EL (cell line): Measurements from ENCODE around the gene CTNND1.
"Not testable (repeated sequence)": the region's sequence is repeated elsewhere in the genome, so short reads cannot be mapped to it uniquely, and the experiment has no call there.

ENCODE experiments used
- DNase-seq: peaks from one replicate; pipeline ENCODE4 v3.0.0-alpha.2; 2016

The CTNND1 gene, protein sequence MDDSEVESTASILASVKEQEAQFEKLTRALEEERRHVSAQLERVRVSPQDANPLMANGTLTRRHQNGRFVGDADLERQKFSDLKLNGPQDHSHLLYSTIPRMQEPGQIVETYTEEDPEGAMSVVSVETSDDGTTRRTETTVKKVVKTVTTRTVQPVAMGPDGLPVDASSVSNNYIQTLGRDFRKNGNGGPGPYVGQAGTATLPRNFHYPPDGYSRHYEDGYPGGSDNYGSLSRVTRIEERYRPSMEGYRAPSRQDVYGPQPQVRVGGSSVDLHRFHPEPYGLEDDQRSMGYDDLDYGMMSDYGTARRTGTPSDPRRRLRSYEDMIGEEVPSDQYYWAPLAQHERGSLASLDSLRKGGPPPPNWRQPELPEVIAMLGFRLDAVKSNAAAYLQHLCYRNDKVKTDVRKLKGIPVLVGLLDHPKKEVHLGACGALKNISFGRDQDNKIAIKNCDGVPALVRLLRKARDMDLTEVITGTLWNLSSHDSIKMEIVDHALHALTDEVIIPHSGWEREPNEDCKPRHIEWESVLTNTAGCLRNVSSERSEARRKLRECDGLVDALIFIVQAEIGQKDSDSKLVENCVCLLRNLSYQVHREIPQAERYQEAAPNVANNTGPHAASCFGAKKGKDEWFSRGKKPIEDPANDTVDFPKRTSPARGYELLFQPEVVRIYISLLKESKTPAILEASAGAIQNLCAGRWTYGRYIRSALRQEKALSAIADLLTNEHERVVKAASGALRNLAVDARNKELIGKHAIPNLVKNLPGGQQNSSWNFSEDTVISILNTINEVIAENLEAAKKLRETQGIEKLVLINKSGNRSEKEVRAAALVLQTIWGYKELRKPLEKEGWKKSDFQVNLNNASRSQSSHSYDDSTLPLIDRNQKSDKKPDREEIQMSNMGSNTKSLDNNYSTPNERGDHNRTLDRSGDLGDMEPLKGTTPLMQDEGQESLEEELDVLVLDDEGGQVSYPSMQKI

DNA sequence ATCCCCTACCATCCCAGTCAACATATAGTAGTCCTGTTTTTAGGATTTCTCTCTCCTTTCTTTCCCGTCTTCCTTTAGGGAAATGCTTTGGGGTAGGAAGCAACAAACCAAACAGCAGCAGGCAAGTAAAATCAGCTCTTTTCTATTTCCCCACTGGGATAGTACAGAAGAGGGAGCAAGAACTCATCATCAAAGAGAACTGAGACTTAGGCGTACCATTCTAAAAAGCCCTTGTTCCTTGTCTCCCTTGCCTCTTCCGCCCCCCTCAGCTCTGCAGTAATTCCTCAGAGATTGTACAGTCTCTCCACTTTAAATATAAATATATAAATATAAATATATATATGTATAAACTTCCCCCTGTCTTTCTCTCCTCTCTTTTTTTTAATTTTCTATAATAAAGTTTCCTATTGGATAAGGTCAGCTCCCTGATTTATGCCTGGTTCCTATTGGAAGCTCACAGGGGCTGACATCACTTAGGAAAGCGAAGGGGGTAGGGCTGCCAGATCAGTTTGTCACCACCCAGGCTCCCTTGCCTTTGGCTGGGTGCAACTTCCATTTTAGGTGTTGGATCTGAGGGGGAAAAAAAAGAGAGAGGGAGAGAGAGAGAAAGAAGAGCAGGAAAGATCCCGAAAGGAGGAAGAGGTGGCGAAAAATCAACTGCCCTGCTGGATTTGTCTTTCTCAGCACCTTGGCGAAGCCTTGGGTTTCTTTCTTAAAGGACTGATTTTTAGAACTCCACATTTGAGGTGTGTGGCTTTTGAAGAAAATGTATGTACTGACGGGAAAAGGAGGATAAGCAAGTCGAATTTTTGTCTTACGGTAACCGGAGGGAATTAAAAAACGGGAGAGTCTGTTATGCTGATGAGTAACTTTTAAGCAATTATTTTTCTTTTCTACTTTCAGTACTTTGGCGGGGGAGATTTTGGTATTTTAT lies at the start of gene CTNND1:
Gene CTNND1 (plus strand): TSS at position 502 of the 934 bp plus-strand sequence. CDS start 29,677 bp downstream, outside the sequence.
- DNase-seq = peak; percentile 98

DNA sequence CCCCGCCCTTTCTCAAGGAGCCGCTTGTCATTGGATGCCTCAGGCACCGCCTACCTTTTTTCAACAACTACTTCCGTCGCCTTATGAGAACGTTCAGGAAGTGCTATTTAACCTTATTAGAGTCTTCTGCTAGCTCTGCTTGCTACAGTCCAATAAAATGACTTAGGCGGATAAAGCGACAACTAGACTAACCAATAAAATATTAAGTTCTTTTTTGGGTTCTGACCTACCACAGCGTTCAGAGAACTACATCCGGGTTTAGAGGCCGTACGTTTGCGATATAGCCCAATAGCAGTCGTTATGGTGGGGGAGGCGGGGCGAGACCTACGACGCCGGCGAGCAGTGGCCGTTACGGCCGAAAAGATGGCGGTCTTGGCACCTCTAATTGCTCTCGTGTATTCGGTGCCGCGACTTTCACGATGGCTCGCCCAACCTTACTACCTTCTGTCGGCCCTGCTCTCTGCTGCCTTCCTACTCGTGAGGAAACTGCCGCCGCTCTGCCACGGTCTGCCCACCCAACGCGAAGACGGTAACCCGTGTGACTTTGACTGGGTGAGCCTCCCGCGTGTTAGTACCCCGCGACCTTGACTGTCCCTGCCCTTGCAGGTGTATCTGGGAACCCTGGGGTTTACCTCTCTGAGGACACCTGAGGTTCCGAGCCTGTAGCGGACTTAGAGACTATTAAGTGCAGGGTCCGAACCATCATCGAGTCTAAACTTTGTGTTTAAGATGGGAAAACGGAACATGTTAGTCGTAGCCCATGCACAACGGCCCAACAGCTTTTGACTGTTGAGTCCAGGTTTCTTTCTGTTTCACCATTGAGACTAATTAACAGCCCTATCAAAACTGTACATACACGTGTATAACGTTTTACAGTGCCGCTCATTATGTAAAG lies 49.1 kb upstream of the CTNND1 start, which contains the start of gene TMX2:
Gene TMX2 (plus strand): TSS at position 338 of the 895 bp plus-strand sequence. CDS start 26 bp downstream, at position 364.
- DNase-seq = peak; percentile 99

DNA sequence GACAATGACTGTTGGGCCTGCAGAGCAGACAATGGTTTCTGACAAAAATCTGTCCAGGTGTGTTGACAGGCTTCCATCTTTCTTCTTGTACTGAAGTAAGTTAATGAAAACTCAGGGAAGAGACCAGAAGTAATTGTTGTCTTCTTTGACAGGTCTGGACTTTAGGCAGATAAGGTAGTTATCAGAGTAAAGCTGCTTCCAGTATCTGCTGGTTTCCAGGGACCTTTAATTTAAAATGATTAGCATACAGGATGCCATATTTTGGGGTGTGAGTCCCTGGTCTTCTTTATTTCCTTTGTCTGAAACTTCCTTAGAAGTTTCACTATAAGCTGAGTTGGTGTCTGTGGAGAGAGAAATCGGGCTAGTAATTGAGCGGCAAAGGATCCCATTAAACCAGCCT lies 47.8 kb upstream of the CTNND1 start:
- no peak for DNase-seq

DNA sequence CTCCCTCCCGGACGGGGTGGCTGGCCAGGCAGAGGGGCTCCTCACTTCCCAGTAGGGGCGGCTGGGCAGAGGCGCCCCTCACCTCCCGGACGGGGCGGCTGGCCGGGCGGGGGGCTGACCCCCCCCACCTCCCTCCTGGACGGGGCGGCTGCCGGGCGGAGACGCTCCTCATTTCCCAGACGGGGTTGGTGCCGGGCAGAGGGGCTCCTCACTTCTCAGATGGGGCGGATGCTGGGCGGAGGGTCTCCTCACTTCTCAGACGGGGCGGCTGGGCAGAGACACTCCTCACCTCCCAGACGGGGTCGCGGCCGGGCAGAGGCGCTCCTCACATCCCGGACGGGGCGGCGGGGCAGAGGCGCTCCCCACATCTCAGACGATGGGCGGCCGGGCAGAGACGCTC lies 44.9 kb upstream of the CTNND1 start:
- not testable (repeated sequence) for DNase-seq

DNA sequence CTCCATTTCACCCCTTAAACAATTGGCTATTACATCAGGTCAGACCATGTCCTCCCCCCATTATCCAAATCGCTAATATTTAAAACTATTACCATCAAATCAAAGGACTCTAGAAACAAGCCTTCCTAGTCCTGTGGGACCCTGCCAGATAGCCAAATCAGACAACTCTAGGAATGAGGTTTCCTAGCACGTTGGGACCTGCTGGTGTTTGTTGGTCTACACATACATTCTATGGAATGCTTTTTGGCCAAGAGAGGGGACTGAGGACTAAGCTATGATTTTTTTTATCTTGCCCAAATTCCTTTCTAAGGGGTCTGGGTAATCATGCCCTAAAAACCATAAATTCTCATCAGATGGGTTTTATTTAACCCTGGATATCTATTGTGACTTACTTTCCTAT lies 34.4 kb upstream of the CTNND1 start:
- no peak for DNase-seq

DNA sequence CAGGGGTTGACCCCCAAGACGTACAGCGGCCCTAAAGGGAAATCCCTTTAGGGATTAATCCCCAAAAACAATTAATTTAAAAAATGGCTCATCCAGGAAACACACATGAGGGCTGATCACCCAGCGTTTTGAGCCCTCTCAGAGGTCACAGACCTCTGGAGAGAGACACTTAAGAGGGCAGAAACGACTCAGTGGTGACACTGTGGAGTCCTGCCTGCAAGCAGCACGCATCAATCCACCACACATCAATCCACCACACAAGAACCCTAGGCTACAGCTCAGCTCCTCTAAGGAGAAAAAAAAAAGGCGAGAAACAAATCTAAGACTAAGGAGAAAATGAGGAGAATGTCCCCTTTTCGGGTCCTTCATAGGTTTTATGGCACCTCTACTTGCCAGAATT lies 32.8 kb upstream of the CTNND1 start:
- no peak for DNase-seq

DNA sequence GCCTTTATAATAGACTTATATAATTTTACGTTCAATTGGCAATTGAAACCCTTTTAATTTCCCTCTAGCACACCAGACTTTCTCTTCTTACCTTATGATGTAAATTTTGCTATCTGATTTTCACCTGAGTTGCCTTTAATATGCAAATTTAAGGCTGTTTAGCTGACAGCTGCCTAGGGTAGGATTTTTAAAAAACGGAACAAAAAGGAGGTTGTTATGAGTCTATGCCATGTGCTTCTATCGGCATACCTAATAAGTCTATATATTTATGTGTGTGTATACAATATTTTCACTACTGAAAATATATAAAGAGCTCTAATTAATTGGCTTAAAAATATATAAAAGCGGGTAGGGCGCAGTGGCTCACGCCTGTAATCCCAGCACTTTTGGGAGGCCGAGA lies 32.1 kb upstream of the CTNND1 start:
- no peak for DNase-seq

DNA sequence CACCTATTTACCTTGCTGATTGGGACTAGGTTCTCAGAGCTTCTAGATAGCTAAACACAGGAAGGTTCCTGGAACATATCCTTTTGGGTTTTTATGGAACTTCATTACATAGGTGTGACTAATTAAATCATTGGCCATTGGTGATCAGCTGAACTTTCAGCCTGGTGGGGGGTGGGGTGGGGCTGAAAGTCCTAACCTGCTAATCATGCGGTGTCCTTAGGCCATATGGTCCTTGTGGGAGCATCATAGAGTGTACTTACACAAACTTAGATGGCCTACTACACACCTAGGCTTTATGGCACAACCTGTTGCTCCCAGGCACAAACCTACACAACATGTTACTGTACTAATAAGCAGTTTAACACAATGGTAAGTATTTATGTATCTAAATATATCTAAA lies 28.9 kb upstream of the CTNND1 start:
- no peak for DNase-seq

DNA sequence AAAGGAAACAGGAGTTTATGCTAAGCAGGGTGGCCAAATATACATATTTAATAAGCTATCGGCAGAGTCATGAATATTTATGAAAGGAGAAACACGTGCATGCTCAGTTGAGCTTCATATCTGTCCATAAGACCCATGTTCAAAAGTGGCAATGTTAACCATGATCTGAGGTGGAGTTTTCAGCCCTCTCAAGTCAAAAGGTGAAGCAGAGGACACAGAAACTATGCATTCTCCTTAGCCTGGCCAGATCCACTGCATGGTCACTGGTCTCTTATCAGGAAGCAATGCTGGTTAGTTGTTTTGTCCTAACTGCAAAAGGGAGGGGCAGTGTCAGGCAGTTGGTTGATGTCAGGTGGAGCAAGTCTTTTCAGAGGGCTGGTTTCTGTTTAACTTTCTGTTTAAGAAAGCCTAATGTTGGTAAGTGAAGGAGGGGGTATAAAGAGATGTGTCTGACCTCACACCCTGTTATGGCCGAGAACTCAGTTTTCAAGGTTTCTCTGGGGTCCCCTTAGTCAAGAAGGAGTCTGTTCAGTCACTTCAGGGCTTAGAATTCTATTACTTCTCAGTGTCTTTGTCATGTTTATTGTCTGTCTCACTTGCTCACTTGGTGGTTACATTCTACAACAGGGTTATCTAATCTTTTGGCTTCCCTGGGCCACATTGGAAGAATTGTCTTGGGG lies 25.8 kb upstream of the CTNND1 start:
- DNase-seq = no peak

DNA sequence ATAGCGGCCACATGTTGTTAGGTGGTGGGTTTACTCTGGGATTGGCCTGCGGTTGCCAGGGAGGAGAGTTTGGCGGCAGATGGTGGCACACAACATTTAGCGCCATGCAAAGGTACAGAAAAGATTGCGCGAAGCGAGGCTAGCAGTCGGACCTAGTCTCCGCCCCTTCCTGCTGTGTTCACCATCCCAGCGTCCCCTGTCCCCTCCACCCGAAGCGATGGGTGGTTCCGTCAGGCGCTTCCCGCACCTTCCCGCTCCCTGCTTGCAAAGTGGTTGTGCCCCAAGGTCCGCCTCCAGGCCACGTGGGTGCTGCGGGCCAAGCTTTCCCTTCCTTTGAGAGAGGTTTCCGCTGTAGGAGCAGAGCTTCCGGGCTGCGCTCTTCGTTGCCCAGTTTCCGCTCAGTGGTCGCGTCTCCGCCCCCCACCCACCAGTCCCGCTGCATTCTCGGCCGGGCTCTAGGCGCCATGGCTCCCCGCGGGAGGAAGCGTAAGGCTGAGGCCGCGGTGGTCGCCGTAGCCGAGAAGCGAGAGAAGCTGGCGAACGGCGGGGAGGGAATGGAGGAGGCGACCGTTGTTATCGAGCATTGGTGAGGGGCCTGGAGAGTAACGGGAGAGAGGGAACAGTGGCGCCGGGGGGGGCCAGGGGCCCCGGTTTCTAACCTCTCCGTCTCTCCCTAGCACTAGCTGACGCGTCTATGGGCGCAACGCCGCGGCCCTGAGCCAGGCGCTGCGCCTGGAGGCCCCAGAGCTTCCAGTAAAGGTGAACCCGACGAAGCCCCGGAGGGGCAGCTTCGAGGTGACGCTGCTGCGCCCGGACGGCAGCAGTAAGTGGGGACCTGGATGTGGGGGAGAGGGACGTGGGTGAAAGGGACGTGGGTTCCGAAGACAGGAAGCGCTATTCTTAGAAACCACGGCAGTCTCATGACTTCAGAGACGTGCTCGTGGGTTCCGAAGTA lies 20.2 kb upstream of the CTNND1 start, which contains the start of gene SELENOH:
Gene SELENOH (plus strand): TSS at position 360 of the 955 bp plus-strand sequence. CDS start 105 bp downstream, at position 465.
- peak; percentile 98 for DNase-seq

DNA sequence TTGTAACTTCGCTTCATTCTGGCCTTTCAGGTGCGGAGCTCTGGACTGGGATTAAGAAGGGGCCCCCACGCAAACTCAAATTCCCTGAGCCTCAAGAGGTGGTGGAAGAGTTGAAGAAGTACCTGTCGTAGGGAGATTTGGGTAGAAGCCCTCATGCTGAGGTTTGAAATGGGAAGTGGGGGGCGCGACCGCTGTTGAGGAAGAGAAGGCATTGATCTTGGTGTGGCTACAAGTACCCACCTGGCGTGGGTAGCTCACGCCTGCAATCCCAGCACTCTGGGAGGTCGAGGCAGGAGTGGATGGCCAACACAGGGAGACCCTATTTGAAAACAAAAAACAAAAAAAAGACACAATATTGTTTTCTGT lies 19.5 kb upstream of the CTNND1 start:
- no peak for DNase-seq

DNA sequence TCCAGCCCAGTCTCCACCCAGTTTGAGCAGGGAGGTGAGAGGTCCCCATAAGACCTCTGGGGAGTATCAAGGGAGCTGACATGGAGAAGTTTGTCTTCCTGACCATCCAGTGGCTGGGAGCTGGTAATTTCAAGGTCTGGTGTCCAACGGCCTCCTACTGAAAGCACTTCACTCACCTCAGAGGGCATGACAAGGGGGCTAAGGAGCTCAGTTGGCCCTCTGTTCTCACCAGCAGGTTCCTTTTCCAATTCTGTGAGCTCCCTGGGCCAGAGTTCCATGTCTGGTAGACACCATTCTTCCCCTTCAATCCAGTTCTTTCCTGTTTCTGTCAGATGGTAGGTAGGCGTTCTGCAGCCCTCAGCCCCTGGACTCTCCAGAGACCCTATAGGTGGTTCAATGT lies 17.2 kb upstream of the CTNND1 start:
- DNase-seq = no peak

DNA sequence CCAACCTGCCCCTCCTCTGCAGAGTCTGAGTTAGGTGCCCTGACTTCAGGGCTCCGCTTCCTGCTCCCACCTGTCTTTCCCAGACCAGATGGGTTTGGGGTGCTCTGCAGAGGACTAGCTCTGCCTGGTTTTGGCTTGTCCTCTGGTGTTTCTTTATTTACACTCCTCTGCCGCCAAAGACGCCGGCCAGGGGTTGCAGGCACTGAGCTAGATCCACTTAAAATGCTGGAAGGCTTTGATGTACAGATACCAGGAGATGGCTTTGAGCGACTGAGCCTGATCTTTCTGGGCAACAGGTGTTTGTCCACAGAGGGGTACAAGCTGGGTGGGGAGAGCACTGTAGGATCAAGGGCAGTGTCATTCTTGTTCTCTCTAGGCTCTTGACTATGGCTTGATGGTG lies 16.4 kb upstream of the CTNND1 start:
- DNase-seq = no peak

DNA sequence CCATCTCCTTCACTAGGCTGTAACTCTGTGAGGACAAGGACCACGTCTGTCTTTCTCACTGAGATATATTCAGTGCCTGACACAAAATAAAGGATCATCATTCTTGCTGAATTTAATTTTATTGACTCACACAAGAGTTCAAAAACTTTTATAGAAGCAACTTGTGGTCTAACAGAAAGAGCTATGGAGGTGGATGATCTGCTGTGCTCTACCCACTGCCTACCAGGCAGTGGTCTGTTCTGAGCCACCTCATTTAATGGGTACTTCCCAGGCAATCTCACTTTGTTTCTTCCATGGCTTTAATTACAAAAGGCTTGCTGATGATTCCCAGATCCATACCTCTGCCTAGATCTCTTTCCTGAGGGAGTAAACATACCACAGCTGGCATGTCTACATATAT lies 14.7 kb upstream of the CTNND1 start:
- no peak for DNase-seq

DNA sequence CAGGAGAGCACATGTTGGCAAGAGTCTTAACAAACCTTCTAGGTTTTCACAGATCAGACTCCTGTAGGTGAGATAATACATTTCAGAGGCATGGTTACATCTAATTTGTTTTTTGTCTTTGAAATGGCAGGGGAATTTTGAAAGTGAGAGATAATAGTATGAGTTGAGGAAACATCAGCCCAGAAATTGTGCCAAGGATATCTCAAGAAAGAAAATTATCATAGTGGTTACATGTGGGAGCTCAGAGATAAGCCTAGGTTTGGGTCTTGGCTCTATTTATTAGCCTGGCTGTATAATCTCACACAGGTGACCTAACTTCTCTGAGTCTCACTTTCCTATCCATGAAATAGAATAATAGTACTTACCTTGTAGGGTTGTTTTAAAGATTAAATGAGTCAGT lies 10.4 kb upstream of the CTNND1 start:
- DNase-seq = no peak

DNA sequence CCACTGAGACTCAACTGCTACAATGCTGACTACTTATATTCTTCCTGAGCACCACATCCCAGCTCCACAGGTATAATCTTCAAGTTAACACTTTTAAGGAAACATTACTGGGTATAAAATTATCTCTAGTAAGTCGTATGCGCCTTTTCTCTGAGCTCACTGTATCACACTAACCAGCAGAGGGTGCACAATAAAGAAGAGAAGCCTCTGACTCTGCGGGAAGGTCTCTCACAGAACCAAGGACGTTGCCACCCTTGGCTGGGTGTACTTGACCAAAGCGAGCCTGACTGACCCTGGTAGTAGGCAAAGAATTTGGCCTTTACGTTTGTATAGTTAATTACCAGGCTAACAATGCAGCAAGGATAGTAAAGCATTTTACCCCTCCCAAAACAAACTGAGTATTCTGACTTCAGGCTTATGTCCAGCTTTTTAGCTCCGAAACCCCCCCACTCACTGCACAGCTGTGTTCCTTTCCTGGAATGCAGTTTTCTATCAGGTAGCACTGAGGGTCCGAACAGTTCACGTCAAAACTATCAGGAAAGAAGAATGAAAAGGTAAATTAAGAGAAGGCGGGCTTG lies 9.8 kb upstream of the CTNND1 start, which contains the start of gene BTBD18:
Gene BTBD18 (minus strand): TSS at position 144 of the 578 bp plus-strand sequence. CDS start 631 bp downstream, outside the sequence.
- DNase-seq = peak; percentile 42

DNA sequence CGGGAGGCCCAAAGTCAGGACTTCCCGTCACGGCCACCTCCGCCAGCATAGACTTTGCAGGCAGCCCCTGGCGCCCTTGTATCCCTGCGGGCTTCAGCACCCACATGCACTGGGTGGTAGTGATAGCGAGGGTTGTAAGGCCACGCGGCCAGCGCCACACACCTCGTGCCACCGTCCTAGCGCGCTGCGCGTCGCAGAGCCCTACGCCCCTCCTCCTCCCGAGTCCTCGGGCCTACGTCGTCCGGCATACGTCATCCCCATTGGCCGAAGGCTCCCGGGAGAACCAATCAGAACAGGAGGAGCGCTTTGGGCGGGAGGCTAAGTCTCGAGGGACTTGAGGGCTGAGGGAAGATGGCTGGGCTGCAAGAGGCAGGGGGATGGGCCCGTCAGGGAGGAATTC lies 8.6 kb upstream of the CTNND1 start:
- DNase-seq = no peak

DNA sequence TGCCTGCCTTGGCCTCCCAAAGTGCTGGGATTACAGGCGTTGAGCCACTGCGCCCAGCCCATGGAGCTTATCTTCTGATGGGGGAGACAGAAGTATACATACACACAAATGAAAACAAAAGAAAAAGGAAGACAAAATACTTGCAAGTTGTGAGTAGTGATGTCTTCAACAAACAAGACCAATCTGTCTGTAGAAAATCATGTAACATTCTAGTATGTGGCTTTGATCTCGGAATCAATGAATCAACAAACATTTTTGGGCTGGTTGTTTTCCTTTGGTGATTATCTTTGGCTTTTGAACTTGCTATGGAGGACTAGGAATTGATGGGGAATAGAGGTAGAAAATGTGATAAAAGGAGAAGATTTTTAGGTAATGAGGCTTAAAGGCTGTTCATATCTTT lies 3.4 kb upstream of the CTNND1 start:
- no peak for DNase-seq
